Measurements from ENCODE around the gene MEGF11. TPM values are rescaled to one million over a fixed set of nuclear protein-coding genes. Genes with fewer than 3 reads are reported as not detected.

MEGF11 gene
- total RNA-seq, 4 donors from 2014 or later: 2.4 to 8.5 (median 4.3) TPM

- no peak for DNase-seq (ENCODE audit: low spot score in 2 of 2)
- TF ChIP-seq EP300 (IDR thresholded peaks at IDR 0.05) (no peak), POLR2AphosphoS5 (IDR thresholded peaks at IDR 0.05) (no peak), POLR2A (IDR thresholded peaks at IDR 0.05) (no peak)
- TF ChIP-seq, protein P1, sequence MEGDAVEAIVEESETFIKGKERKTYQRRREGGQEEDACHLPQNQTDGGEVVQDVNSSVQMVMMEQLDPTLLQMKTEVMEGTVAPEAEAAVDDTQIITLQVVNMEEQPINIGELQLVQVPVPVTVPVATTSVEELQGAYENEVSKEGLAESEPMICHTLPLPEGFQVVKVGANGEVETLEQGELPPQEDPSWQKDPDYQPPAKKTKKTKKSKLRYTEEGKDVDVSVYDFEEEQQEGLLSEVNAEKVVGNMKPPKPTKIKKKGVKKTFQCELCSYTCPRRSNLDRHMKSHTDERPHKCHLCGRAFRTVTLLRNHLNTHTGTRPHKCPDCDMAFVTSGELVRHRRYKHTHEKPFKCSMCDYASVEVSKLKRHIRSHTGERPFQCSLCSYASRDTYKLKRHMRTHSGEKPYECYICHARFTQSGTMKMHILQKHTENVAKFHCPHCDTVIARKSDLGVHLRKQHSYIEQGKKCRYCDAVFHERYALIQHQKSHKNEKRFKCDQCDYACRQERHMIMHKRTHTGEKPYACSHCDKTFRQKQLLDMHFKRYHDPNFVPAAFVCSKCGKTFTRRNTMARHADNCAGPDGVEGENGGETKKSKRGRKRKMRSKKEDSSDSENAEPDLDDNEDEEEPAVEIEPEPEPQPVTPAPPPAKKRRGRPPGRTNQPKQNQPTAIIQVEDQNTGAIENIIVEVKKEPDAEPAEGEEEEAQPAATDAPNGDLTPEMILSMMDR (IDR thresholded peaks at IDR 0.05): no peak
- no peak overlapping the region for H3K27ac ChIP-seq
- H3K36me3 ChIP-seq: no peaks in the 10 kb centered on the region
- no peaks in the 10 kb centered on the region for H3K9me3 ChIP-seq
- peaks cover 15% of the 10 kb centered on the region for H3K27me3 ChIP-seq
- no peak overlapping the region for H3K4me3 ChIP-seq
- WGBS: 100% methylated on average over 1 of the region's 7 CpGs
- H3K4me1 ChIP-seq: no peaks in the 10 kb centered on the region
Observed at GRCh38 chr15:65957451-65957850, 296.1 kb downstream of the MEGF11 start.

- Histone ChIP-seq H3K27me3 (peaks cover 14% of the 10 kb centered on the region), H3K4me1 (no peaks in the 10 kb centered on the region), H3K36me3 (no peaks in the 10 kb centered on the region), H3K9me3 (no peaks in the 10 kb centered on the region), H3K27ac (no peak overlapping the region), H3K4me3 (no peak overlapping the region)
- WGBS: 85% methylated on average over 3 of the region's 3 CpGs
- TF ChIP-seq, protein P1 (IDR thresholded peaks at IDR 0.05): no peak
- no peak for TF ChIP-seq POLR2A (IDR thresholded peaks at IDR 0.05)
- no peak for TF ChIP-seq POLR2AphosphoS5 (IDR thresholded peaks at IDR 0.05)
- TF ChIP-seq EP300 (IDR thresholded peaks at IDR 0.05): no peak
- no peak for DNase-seq (ENCODE audit: low spot score in 2 of 2)
Observed at GRCh38 chr15:65956899-65957298, 296.7 kb downstream of the MEGF11 start.

DNA sequence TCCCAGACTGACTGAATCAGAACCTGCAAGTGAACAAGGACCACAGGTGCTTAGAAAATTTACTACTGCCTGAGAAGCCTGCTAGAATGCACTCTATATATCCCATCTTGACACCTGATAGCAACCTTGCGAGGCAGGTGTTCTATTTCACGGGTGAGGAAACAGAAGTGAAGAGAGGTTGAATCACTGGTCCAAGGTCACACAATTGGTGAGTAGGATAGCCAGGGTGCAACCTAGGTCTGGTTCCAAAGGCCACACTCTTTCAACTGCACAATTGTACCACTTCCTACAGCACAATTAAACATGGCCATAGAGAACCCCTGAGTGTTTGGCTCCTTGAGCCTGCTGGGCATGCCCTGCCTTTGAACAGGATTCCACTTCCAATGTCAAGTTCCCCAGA is 297.2 kb downstream of the MEGF11 start:
- Histone ChIP-seq H3K4me3 (no peak overlapping the region), H3K4me1 (no peaks in the 10 kb centered on the region), H3K9me3 (no peaks in the 10 kb centered on the region), H3K27me3 (peaks cover 8% of the 10 kb centered on the region), H3K27ac (no peak overlapping the region), H3K36me3 (no peaks in the 10 kb centered on the region)
- DNase-seq (ENCODE audit: low spot score in 2 of 2): no peak
- WGBS: 78% methylated on average over 2 of the region's 2 CpGs
- TF ChIP-seq, protein P1 (IDR thresholded peaks at IDR 0.05): no peak
- TF ChIP-seq POLR2AphosphoS5 (IDR thresholded peaks at IDR 0.05) (no peak), EP300 (IDR thresholded peaks at IDR 0.05) (no peak), POLR2A (IDR thresholded peaks at IDR 0.05) (no peak)

DNA sequence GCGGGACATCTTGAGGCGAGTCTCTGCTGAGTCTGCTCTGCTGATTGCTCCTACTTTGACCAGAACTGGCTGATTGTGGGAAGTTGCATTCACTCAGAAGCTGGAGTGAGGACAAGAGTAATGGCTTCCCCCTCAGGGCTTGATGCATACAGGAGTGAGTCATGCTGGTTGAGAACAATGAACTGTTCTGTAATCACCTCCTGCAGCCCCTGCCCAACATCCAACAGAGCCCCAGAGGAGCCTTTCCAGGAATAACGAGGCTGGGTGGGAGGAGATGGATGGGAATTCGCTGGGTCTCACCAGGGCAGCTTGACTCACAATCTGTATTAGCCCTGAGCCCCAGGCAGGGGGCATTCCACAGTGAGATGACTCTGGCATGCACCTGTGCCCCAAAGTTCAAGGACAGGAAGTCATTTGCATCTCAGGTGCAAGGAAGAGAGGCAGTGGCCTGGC is 299.2 kb downstream of the MEGF11 start:
- Histone ChIP-seq H3K4me1 (no peaks in the 10 kb centered on the region), H3K4me3 (no peak overlapping the region), H3K27me3 (peaks cover 5% of the 10 kb centered on the region), H3K36me3 (no peaks in the 10 kb centered on the region), H3K9me3 (no peaks in the 10 kb centered on the region), H3K27ac (no peak overlapping the region)
- WGBS: 40% methylated on average over 4 of the region's 4 CpGs
- DNase-seq (ENCODE audit: low spot score in 2 of 2): no peak
- no peak for TF ChIP-seq POLR2AphosphoS5 (IDR thresholded peaks at IDR 0.05)
- no peak for TF ChIP-seq POLR2A (IDR thresholded peaks at IDR 0.05)
- TF ChIP-seq, protein P1 (IDR thresholded peaks at IDR 0.05): no peak
- no peak for TF ChIP-seq EP300 (IDR thresholded peaks at IDR 0.05)

DNA sequence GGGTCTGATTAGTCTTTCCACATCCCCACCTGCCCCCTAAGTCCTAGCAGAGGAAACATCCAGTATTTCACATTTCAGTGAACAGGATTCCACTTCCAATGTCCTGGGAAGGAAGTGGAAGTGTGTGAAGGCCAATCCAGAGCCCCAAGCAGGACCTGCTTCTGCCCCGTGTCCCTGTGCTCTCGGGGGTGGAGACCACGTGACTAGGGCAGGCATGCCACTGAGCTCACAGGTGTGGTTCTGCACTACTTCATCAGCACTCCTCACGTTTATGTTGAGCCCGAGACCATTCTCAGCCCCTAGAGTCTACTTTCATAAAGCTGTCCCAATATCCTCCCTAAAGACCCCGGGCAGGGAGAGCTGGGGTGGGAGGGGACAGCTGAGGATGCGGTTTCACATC is 299.9 kb downstream of the MEGF11 start:
- no peak for TF ChIP-seq POLR2A (IDR thresholded peaks at IDR 0.05)
- no peak for TF ChIP-seq POLR2AphosphoS5 (IDR thresholded peaks at IDR 0.05)
- no peak for TF ChIP-seq EP300 (IDR thresholded peaks at IDR 0.05)
- TF ChIP-seq, protein P1 (IDR thresholded peaks at IDR 0.05): no peak
- 79% methylated on average over 7 of the region's 7 CpGs for WGBS
- no peaks in the 10 kb centered on the region for H3K4me1 ChIP-seq
- H3K4me3 ChIP-seq: no peak overlapping the region
- no peak for DNase-seq (ENCODE audit: low spot score in 2 of 2)
- H3K36me3 ChIP-seq: no peaks in the 10 kb centered on the region
- no peaks in the 10 kb centered on the region for H3K9me3 ChIP-seq
- H3K27me3 ChIP-seq: peaks cover 5% of the 10 kb centered on the region
- H3K27ac ChIP-seq: no peak overlapping the region
